Fibroblast of pulmonary artery (primary cell): ENCODE measurements around the gene FEZF2.

Source experiments
- DNase-seq: peaks from one replicate; pipeline ENCODE4 v3.0.0-alpha.2; 2010; ENCODE audit warnings: low read depth
- H3K4me3 ChIP-seq: replicated peaks from 2 replicates; pipeline ENCODE4 v1.5.1; 2011; ENCODE audit warnings: low read depth, mild to moderate bottlenecking, control low read depth, low read length, moderate library complexity
- TF ChIP-seq, protein P1 (sequence below): IDR thresholded peaks from 2 replicates; pipeline ENCODE4 v1.5.1; 2011; ENCODE audit warnings: mild to moderate bottlenecking, control low read depth, low read length, inconsistent platforms; ENCODE audit errors: missing control alignments

FEZF2 gene

GRCh38 chr3:62363275-62363674, 10.1 kb downstream of the FEZF2 start:
- H3K4me3 ChIP-seq = no peak overlapping the region
- TF ChIP-seq, protein P1, sequence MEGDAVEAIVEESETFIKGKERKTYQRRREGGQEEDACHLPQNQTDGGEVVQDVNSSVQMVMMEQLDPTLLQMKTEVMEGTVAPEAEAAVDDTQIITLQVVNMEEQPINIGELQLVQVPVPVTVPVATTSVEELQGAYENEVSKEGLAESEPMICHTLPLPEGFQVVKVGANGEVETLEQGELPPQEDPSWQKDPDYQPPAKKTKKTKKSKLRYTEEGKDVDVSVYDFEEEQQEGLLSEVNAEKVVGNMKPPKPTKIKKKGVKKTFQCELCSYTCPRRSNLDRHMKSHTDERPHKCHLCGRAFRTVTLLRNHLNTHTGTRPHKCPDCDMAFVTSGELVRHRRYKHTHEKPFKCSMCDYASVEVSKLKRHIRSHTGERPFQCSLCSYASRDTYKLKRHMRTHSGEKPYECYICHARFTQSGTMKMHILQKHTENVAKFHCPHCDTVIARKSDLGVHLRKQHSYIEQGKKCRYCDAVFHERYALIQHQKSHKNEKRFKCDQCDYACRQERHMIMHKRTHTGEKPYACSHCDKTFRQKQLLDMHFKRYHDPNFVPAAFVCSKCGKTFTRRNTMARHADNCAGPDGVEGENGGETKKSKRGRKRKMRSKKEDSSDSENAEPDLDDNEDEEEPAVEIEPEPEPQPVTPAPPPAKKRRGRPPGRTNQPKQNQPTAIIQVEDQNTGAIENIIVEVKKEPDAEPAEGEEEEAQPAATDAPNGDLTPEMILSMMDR = no peak
- DNase-seq = no peak

- TF ChIP-seq, protein P1 = no peak
- H3K4me3 ChIP-seq = no peak overlapping the region
- DNase-seq = no peak
Observed at GRCh38 chr3:62361824-62362223, 11.5 kb downstream of the FEZF2 start.

GRCh38 chr3:62361261-62361660, 12.1 kb downstream of the FEZF2 start:
- DNase-seq = no peak
- TF ChIP-seq, protein P1 = no peak
- H3K4me3 ChIP-seq = no peak overlapping the region

GRCh38 chr3:62359531-62359930, 13.8 kb downstream of the FEZF2 start:
- no peak overlapping the region for H3K4me3 ChIP-seq
- no peak for DNase-seq
- TF ChIP-seq, protein P1 = no peak

- H3K4me3 ChIP-seq = no peak overlapping the region
- TF ChIP-seq, protein P1 = no peak
- DNase-seq = no peak
Observed at GRCh38 chr3:62356356-62356755, 17.0 kb downstream of the FEZF2 start.

DNA sequence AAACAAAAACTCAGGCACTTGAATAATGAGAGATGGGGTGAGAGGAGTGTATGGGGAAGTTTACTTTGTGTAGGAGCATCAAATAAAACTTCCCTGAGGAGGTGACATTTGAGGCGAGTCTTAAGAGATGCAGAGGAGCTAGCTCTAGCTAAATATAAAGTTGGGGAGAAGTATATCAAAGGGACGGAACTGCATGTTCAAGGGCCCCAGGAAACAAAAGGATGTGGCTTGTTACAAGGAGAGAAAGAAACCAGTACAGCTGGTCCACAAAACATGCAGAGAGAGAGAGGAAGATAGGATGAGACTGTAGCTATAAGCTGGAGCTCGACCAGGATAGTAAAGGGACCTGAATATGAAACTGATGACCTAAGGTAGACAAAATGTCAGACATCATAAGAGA, 17.6 kb downstream of the FEZF2 start:
- no peak overlapping the region for H3K4me3 ChIP-seq
- TF ChIP-seq, protein P1 = no peak
- no peak for DNase-seq

DNA sequence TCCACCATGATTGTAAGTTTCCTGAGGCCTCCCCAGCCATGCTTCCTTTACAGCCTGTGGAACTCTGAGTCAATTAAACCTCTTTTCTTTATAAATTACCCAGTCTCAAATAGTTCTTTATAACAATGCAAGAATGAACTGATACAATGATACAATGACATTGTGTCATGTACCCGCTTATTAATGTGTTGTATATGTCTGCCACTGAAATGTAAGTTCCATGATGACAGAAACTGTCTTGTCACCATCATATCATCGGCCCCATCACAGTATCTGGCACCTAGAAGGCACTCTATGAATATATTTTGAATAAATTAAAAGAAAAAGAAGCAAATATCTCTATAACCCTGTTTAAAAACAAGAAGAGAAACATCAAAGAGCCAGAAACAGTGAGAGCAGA, 29.6 kb downstream of the FEZF2 start:
- TF ChIP-seq, protein P1 = no peak

More for the DNA sequence above, 29.6 kb downstream of the FEZF2 start:
- H3K4me3 ChIP-seq = no peak overlapping the region
- DNase-seq = no peak
